Motor neuron (in vitro differentiated cells): ENCODE data around the gene TMEM121. TPM values are rescaled to one million over a fixed set of nuclear protein-coding genes. Genes with fewer than 3 reads are reported as not detected.
"Not testable (repeated sequence)": the region's sequence is repeated elsewhere in the genome, so short reads cannot be mapped to it uniquely, and the experiment has no call there.

Experiments
- ATAC-seq, 8 experiments: fragments of 200-7000 bp; cut with Tn5 transposase; replicated peaks in 6 of 8; 2 replicates each; pipeline ENCODE4 v1.8.0; 2021; ENCODE audit warnings: mild to moderate bottlenecking in 8 of 8, moderate library complexity in 8 of 8
- H3K27ac ChIP-seq, 2 donors: fragments of 250-450 bp; sonication (Bioruptor Pico); 2 replicates each; pipeline ENCODE4 v1.9.0; 2021; ENCODE audit warnings: antibody characterized with exemption in 2 of 2, mild to moderate bottlenecking in 2 of 2, moderate library complexity in 1 of 2
- H3K4me1 ChIP-seq, 2 donors: fragments of 250-450 bp; sonication (Bioruptor Pico); replicated peaks in 1 of 2; 2 replicates each; pipeline ENCODE4 v1.6.1; 2021; ENCODE audit warnings: antibody characterized with exemption in 2 of 2, mild to moderate bottlenecking in 2 of 2, moderate library complexity in 1 of 2
- H3K4me3 ChIP-seq, 5 donors: fragments of 250-450 bp; sonication (Bioruptor Pico); 2 replicates each; pipeline ENCODE4 v1.9.0; 2021; ENCODE audit warnings: antibody characterized with exemption in 5 of 5, mild to moderate bottlenecking in 5 of 5, moderate library complexity in 4 of 5
- WGBS, 10 experiments: fragments of 450-650 bp; shearing (Covaris generic); methylation state at CpG; one replicate each; pipeline ENCODE4 v1.0.0; 2022; 5-methylcytosine and 5-hydroxymethylcytosine counted together
- in situ Hi-C, 9 experiments: fragments of 400-800 bp; cut with MboI; loops; one replicate each; pipeline ENCODE4 v1.15.0; 2021; ENCODE audit warnings: low sequenced_read_pairs in 9 of 9, low pct_unique_long_range_greater_than_20kb in 2 of 9; ENCODE audit not compliant: unreplicated experiment in 9 of 9
- total RNA-seq, 8 experiments: library from RNA; unstranded; fragments of 300-600 nt; gene quantifications; 2 replicates each; pipeline versions ENCODE4 v1.2.3 to v1.2.4, GENCODE V29; 2022

TMEM121 gene
- total RNA-seq, 8 experiments from 2014 or later, result 0.97 to 7.1 (median 3.0) TPM

GRCh38 chr14:105568859-105569766 lies 42.7 kb downstream of the TMEM121 start:
- Histone ChIP-seq H3K4me3 (no peak overlapping the region), H3K27ac (no peak overlapping the region), H3K4me1 (no peaks in the 10 kb centered on the region)
- no peak for ATAC-seq
- in situ Hi-C loops, result no loop called here
- WGBS, 10 experiments, result 33 to 93% (median 80%) methylated on average over 1 to 2 of the region's 5 CpGs; no CpG with 5 or more reads in 3 of the 10 experiments

DNA sequence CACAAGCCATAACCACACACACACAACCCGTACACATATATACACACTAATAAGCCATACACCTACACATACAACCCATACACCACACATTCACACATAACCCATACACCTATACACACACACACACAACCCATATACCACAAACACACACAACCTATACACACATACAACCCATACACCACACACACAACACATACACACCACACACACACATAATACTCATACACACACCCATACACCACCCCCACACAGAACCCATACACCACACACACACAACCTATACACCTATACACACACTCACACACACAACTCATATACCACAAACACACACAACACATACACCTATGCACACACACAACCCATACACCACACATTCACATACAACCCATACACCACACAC lies 44.1 kb downstream of the TMEM121 start:
- Histone ChIP-seq H3K4me1 (no peaks in the 10 kb centered on the region), H3K4me3 (no peak overlapping the region), H3K27ac (no peak overlapping the region)
- 60 to 89% (median 83%) methylated on average over 1 of the region's 1 CpG; no CpG with 5 or more reads in 6 of the 10 experiments for WGBS, 10 experiments
- no peak for ATAC-seq
- in situ Hi-C loops, result no loop called here

DNA sequence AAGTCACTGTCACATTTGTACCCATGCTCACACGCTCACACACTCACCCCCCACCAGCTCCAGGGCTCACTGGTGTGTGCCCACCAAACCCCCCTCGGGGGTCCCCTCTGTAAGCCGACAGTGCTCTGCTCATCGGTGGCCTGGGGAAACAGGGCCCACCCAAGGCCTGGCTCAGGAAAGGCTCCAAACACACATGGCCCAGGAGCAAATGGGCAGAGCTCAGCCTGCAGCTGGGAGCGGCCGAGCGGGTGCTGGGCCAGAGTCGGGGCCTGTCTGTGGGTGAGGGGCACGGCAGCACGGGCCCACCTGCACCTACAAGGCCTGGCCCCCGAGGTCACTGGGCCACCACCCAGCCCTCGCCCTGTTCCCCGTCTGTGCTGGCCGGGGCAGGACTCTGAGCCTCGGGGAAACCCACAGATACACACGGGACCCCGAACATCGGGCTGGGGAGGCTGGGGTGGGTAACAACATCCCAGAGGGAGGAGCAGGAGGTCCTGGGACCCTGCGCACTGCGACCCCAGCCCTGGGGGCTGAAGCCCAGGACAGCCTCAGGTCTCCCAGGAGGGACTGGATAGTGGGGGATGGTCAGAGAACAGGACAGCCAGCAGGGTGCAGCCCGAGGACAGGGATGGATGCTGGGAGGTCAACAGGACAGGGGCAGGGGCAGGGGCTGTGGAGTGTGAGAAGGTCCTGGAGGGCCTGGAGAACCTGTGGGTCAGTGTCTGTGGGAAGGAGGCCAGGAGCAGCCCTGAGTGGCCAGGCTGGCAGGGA lies 45.0 kb downstream of the TMEM121 start:
- in situ Hi-C loops, H3K27ac ChIP-seq, H3K4me3 ChIP-seq, ATAC-seq, H3K4me1 ChIP-seq: not testable (repeated sequence)
- WGBS, 10 experiments, result no CpG with 5 or more reads among the region's 21 CpGs

- H3K4me3 ChIP-seq, ATAC-seq, H3K27ac ChIP-seq, H3K4me1 ChIP-seq, in situ Hi-C loops: not testable (repeated sequence)
- no CpG with 5 or more reads among the region's 15 CpGs for WGBS, 10 experiments
Observed at GRCh38 chr14:105572063-105572462, 45.7 kb downstream of the TMEM121 start.

DNA sequence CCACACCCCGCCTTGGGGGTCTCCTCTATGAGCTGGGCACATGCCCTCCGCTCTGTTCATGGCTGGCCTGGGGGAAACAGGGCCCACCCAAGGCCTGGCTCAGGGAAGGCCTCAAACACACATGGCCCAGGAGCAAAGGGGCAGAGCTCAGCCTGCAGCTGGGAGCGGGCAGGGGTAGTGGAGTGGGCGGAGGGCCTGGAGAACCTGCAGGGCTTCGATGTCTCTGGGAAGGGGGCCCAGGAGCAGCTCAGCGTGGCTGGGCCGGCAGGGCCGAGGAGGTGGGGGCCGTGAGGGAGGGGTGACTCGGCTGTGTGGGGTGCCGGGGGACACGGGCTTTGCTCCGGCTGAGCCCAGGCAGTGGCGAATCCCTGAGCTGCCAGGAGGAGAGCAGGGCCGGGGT lies 47.5 kb downstream of the TMEM121 start:
- H3K4me3 ChIP-seq, ATAC-seq, H3K27ac ChIP-seq, in situ Hi-C loops, H3K4me1 ChIP-seq: not testable (repeated sequence)
- no CpG with 5 or more reads among the region's 15 CpGs for WGBS, 10 experiments

DNA sequence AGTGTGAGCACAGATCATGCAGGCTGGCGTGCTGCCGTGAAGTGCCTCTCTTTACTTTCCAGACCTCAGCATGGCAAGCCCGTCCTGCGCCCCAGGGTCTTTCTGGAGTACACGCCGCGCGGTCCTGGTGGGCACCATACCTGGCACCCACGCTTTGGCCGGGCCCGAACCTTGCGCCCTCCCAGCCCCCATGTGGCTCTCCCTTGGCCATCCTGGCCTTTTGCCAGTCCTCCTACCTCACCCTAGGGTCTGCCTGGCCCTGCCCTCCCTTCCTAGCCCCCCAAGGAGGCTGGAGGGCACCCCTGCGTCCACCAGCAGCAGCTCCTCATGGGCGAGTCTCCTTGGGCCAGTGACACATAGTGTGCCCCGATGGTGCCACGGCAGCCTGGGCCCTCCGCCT lies 48.0 kb downstream of the TMEM121 start:
- H3K4me1 ChIP-seq, ATAC-seq, in situ Hi-C loops, H3K27ac ChIP-seq, H3K4me3 ChIP-seq: not testable (repeated sequence)
- no CpG with 5 or more reads among the region's 17 CpGs for WGBS, 10 experiments

- in situ Hi-C loops, H3K4me1 ChIP-seq, H3K27ac ChIP-seq, H3K4me3 ChIP-seq: not testable (repeated sequence)
- peak in 3 of 8 experiments; percentile 70 to 90 (median 80) for ATAC-seq
- no CpG with 5 or more reads among the region's 17 CpGs for WGBS, 10 experiments
Observed at GRCh38 chr14:105575016-105575700, 48.8 kb downstream of the TMEM121 start.

- WGBS, 10 experiments, result 4 to 86% (median 40%) methylated on average over 1 to 2 of the region's 2 CpGs
- in situ Hi-C loops, result no loop called here
- no peaks in the 10 kb centered on the region for H3K4me1 ChIP-seq
- H3K27ac ChIP-seq, result no peak overlapping the region
- H3K4me3 ChIP-seq, result no peak overlapping the region
- no peak for ATAC-seq
Observed at GRCh38 chr14:105576525-105577088, 50.2 kb downstream of the TMEM121 start.

GRCh38 chr14:105577314-105577861 lies 51.0 kb downstream of the TMEM121 start:
- H3K4me3 ChIP-seq, result no peak overlapping the region
- H3K27ac ChIP-seq, result no peak overlapping the region
- in situ Hi-C loops, result no loop called here
- ATAC-seq, result no peak
- WGBS, 10 experiments, result 41 to 86% (median 70%) methylated on average over 1 to 4 of the region's 14 CpGs; no CpG with 5 or more reads in 1 of the 10 experiments
- no peaks in the 10 kb centered on the region for H3K4me1 ChIP-seq

DNA sequence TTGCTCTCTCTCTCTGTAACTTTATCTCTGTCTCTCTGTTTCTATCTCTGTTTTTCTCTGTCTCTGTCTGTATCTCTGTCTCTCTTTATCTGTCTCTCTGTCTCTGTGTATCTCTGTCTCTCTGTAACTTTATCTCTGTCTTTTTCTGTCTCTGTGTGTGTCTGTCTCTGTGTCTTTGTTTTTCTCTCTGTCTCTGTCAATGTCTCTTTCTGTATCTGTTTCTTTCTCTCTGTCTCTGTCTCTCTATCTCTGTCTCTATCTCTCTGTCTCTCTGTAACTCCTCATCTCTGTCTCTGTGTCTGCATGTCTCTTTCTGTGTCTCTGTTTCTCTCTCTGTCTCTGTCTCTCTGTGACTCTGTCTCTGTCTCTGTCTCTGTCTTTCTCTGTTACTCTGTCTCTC lies 51.7 kb downstream of the TMEM121 start:
- no peak overlapping the region for H3K27ac ChIP-seq
- no peak overlapping the region for H3K4me3 ChIP-seq
- in situ Hi-C loops, result no loop called here
- ATAC-seq, result no peak
- no peaks in the 10 kb centered on the region for H3K4me1 ChIP-seq

- in situ Hi-C loops, H3K4me3 ChIP-seq, H3K27ac ChIP-seq, H3K4me1 ChIP-seq: not testable (repeated sequence)
- no CpG with 5 or more reads among the region's 15 CpGs for WGBS, 10 experiments
- ATAC-seq, result peak in 1 of 8 experiments; percentile 14
Observed at GRCh38 chr14:105579221-105579620, 52.8 kb downstream of the TMEM121 start.
